ENCODE results near the gene M6PR. TPM values are rescaled to one million over a fixed set of nuclear protein-coding genes. Genes with fewer than 3 reads are reported as not detected.
A peak's percentile ranks its signal among the peaks of the same experiment; 100 is the strongest.

Gene M6PR
- total RNA-seq, 1 experiment from 2014 or later = 157 TPM

DNA sequence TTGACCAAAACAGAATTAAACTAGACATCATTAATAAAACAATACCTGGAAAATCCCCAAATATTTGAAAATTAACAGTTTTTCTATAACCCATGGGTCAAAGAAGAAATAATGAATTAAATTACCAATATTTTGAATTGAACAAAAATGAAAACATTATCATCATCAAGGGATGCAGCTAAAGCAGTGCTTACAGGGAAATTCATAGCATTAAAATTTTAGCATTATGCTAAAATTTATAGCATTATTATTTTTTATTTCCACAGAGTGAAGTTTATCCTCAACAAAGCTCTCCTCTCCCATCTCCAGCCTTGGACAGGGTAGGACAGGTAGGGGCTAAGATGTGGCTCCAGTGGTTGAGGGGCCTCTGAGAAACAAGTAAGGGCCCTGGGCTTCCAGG lies 19.3 kb upstream of the M6PR start:
- Histone ChIP-seq H3K27me3 (replicated peaks) (no peaks in the 10 kb centered on the region), H3K4me3 (no peak overlapping the region), H3K36me3 (no peaks in the 10 kb centered on the region), H3K4me1 (replicated peaks) (no peaks in the 10 kb centered on the region), H3K9me3 (replicated peaks) (0 out of 2 replicates have a peak, but pooled peaks cover 6% of the 10 kb centered on the region), H3K27ac (no peak overlapping the region)
- DNase-seq (ENCODE audit: low read depth in 1 of 2, low spot score in 2 of 2) = no peak

DNA sequence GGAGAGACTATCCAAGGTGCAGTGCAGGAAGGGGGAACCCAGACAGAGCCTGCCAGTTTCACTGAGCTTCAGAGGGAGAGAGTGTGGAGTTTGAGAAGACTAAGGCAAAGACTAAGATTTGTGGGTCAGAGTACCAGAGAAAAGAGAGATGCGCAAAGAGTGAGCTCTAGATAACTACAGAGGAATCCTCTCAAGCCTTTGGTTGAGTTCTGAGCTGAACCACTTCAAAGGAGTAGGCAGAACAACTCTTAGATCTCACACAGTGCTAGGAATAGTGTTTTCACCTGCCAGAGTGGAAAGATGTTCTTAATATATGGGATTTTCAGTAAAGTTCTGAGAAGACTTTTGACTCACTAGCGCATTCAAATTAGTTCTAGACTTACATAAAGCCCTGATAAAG lies 10.7 kb upstream of the M6PR start:
- Histone ChIP-seq H3K4me3 (no peak overlapping the region), H3K9me3 (replicated peaks) (no peaks in the 10 kb centered on the region), H3K27me3 (replicated peaks) (no peaks in the 10 kb centered on the region), H3K36me3 (no peaks in the 10 kb centered on the region), H3K4me1 (replicated peaks) (no peaks in the 10 kb centered on the region), H3K27ac (no peak overlapping the region)
- no peak for DNase-seq (ENCODE audit: low read depth in 1 of 2, low spot score in 2 of 2)

DNA sequence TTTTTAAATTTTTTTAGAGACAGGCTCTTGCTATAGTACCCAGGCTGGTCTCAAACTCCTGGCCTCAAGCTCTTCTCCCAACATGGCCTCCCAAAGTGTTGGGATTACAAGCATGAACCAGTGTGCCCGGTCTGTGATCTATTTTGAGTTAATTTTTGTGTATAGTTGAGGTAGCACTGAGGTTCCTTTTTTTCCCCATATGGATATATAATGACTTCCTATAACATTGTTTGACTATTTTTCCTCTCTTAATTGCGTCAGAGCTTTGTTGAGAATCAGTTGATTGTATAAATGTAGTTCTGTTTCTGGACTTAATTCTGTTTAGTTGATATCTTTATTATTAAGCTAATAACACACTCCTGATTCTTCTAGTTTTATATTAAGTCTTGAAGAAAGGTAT lies 8.6 kb upstream of the M6PR start:
- no peaks in the 10 kb centered on the region for H3K27me3 ChIP-seq (replicated peaks)
- no peak overlapping the region for H3K4me3 ChIP-seq
- no peaks in the 10 kb centered on the region for H3K36me3 ChIP-seq
- H3K9me3 ChIP-seq (replicated peaks) = no peaks in the 10 kb centered on the region
- no peak overlapping the region for H3K27ac ChIP-seq
- H3K4me1 ChIP-seq (replicated peaks) = no peaks in the 10 kb centered on the region
- no peak for DNase-seq (ENCODE audit: low read depth in 1 of 2, low spot score in 2 of 2)

DNA sequence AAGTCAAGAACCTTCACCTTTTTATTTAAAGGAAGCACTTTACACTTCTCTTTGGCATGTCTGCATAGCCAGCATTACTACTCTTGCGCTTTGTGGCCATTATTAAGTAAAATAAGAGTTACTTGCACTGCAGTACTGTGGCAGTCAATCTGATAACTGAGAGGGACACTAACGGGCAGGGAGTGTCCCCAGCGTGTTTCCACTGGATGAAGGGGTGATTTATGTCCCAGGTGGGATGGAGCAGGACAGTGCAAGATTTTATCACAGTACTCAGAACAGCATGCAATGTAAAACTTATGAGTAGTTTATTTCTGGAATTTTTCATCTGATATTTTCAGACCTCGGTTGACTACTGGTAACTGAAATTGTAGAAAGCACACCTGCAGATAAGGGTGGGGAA lies 8.1 kb upstream of the M6PR start:
- Histone ChIP-seq H3K9me3 (replicated peaks) (no peaks in the 10 kb centered on the region), H3K4me3 (no peak overlapping the region), H3K36me3 (no peaks in the 10 kb centered on the region), H3K27ac (no peak overlapping the region), H3K4me1 (replicated peaks) (no peaks in the 10 kb centered on the region), H3K27me3 (replicated peaks) (no peaks in the 10 kb centered on the region)
- DNase-seq (ENCODE audit: low read depth in 1 of 2, low spot score in 2 of 2) = no peak

DNA sequence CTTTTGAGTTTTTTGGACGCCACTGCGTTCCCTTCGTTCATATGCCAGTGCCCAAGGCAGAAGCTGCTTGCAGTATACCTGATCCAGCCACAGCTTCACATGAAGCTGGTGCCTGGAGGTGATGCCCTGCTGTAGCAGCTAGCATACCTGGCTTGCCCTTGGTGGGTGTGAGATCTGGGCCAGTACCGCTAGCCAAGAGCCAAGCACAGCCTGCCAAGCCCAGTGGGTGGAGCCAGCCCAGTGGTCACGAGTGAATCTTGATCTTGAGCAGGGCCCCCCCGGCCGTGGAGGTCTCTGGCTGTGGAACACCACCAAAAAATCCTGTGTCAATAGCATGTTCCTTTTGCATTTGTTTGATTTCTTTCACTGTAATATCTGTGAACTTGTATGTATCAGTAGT lies 7.3 kb upstream of the M6PR start:
- H3K27ac ChIP-seq = no peak overlapping the region
- H3K4me1 ChIP-seq (replicated peaks) = no peaks in the 10 kb centered on the region
- H3K4me3 ChIP-seq = no peak overlapping the region
- H3K9me3 ChIP-seq (replicated peaks) = no peaks in the 10 kb centered on the region
- no peaks in the 10 kb centered on the region for H3K27me3 ChIP-seq (replicated peaks)
- DNase-seq (ENCODE audit: low read depth in 1 of 2, low spot score in 2 of 2) = no peak
- H3K36me3 ChIP-seq = no peaks in the 10 kb centered on the region

DNA sequence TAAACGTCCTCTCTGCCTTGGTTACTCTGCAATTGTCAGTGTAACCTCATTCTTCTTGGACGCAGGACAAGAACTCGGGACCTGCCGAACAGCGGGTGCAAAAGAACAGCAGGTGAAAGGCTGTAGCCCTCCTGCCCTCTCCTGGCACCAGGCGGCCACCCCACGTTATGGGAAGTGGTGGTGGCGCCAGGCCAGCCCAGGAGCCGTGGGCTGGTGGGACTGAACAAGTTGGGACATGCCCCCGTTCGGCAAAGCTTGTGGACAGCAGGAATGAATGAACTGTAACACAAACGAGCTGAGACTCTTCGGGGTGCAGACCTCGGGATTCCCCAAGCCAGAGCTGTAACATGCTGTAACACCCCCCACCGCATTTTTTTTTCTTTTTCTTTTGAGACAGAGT lies 6.6 kb upstream of the M6PR start:
- H3K27me3 ChIP-seq (replicated peaks) = no peaks in the 10 kb centered on the region
- no peak overlapping the region for H3K4me3 ChIP-seq
- DNase-seq (ENCODE audit: low read depth in 1 of 2, low spot score in 2 of 2) = no peak
- no peaks in the 10 kb centered on the region for H3K4me1 ChIP-seq (replicated peaks)
- no peaks in the 10 kb centered on the region for H3K9me3 ChIP-seq (replicated peaks)
- no peak overlapping the region for H3K27ac ChIP-seq
- H3K36me3 ChIP-seq = no peaks in the 10 kb centered on the region

DNA sequence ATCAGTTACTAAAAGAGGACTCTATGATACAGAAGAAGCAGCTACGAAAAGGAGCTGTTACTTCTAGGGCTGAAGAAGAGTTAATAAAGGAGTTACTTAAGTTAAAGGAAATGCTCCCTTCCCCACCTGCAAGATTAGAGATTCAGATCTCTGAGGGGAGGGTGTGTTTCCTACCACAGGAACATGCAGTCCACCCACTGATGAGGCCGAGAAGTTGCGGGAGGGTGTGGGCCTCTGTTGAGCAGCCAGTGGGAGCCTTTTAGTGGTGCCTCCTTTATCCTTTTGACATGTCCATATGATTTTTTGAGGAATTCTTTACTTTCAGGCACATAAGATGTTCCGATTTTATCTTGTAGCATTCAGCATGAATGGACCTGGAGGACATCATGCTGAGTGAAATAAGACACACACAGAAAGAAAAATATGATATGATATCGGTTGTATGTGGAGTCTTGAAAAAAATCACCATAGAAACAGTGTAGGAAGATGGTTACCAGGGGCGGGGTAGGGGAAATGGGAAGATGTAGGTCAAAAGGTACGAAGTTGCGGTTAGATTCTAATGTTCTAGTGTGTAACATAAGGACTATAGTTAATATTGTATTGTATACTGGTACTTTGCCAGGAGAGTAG lies 4.4 kb upstream of the M6PR start:
- Histone ChIP-seq H3K4me3 (no peak overlapping the region), H3K4me1 (replicated peaks) (no peaks in the 10 kb centered on the region), H3K27me3 (replicated peaks) (no peaks in the 10 kb centered on the region), H3K36me3 (no peaks in the 10 kb centered on the region), H3K27ac (no peak overlapping the region), H3K9me3 (replicated peaks) (no peaks in the 10 kb centered on the region)
- DNase-seq (ENCODE audit: low read depth in 1 of 2, low spot score in 2 of 2) = no peak

DNA sequence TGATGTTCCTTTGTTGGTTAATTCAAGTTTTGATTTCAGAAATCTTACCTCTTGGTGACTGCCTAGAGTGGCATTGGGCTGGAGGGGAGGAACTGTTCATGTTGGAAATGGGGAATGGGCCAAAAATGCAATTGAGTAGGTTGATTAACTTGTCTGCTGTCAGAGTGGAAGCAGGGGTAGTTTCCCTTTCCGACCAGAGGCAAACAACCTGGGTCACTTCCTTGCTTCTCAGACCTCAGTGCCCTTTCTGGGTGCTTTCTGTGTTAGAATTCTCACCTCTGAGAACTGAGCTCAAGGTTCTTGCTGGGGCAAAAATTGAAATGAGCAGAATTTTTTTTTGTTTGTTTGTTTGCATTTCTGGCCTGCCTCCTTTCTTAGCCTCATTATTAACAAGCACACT lies 2.3 kb upstream of the M6PR start:
- DNase-seq (ENCODE audit: low read depth in 1 of 2, low spot score in 2 of 2) = no peak
- no peak overlapping the region for H3K27ac ChIP-seq

DNA sequence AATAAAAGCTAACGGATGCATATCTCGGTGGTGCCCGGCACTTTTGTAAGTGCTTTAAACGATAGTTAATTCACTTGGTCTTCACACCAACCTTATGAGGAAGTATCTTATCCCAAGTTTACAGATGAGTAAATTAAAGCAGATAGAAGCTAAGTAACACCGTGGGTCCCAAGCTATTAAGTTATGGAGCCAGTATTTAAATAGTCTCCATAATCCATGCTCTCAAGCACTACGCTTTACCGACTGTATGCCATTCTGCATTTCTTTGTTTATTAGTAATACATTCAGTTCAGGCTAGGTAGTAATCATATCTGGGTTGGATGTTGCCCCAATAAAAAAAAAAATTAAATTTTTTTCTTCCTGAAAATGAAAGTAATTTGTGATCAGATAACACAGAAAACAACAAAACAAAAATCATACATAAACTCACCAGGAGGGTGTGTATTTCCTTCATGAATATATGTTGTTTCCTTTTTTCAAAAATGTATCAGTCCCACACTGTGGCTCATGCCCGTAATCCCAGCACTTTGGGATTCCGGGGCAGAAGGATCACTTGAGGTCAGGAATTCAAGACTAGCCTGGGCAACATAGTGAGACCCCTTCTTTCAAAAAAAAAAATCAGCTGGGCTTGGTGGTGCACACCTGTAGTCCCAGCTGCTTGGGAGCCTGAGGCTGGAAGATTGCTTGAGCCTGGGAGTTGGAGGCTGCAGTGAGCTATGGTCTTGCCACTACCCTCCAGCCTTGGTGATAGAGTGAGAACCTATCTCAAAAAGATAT lies 1.4 kb upstream of the M6PR start:
- H3K9me3 ChIP-seq (replicated peaks) = no peaks in the 10 kb centered on the region
- peaks cover 8% of the 10 kb centered on the region for H3K4me1 ChIP-seq (replicated peaks)
- peak overlapping the region; percentile 64 for H3K4me3 ChIP-seq
- peaks cover 6% of the 10 kb centered on the region; the same call in 1 of the 2 replicates for H3K36me3 ChIP-seq
- no peaks in the 10 kb centered on the region for H3K27me3 ChIP-seq (replicated peaks)
- no peak overlapping the region for H3K27ac ChIP-seq
- no peak for DNase-seq (ENCODE audit: low read depth in 1 of 2, low spot score in 2 of 2)

More for the DNA sequence above, 2.3 kb upstream of the M6PR start:
- H3K4me1 ChIP-seq (replicated peaks) = peaks cover 8% of the 10 kb centered on the region
- H3K36me3 ChIP-seq = no peaks in the 10 kb centered on the region
- H3K4me3 ChIP-seq = no peak overlapping the region
- H3K9me3 ChIP-seq (replicated peaks) = no peaks in the 10 kb centered on the region
- H3K27me3 ChIP-seq (replicated peaks) = no peaks in the 10 kb centered on the region

DNA sequence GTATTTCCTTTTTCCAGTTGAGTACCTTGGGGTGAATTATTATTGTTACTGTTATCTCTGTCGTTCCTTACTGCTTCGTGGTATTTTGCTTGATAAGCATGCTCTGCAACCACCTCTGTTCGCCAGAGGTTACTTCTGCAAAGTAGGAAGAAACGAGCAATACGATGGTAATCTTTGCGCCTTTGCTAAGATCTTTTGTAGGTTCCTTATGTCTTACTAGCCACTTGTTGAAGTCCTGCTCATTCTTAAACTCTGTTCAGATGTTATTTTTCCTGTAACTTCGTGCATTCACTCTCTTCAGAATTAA lies 729 bp upstream of the M6PR start:
- no peaks in the 10 kb centered on the region for H3K27me3 ChIP-seq (replicated peaks)
- H3K36me3 ChIP-seq = peaks cover 13% of the 10 kb centered on the region
- peak overlapping the region; percentile 64 for H3K4me3 ChIP-seq
- DNase-seq (ENCODE audit: low read depth in 1 of 2, low spot score in 2 of 2) = no peak
- no peaks in the 10 kb centered on the region for H3K9me3 ChIP-seq (replicated peaks)
- peak overlapping the region; percentile 81 for H3K27ac ChIP-seq
- peaks cover 8% of the 10 kb centered on the region for H3K4me1 ChIP-seq (replicated peaks)

DNA sequence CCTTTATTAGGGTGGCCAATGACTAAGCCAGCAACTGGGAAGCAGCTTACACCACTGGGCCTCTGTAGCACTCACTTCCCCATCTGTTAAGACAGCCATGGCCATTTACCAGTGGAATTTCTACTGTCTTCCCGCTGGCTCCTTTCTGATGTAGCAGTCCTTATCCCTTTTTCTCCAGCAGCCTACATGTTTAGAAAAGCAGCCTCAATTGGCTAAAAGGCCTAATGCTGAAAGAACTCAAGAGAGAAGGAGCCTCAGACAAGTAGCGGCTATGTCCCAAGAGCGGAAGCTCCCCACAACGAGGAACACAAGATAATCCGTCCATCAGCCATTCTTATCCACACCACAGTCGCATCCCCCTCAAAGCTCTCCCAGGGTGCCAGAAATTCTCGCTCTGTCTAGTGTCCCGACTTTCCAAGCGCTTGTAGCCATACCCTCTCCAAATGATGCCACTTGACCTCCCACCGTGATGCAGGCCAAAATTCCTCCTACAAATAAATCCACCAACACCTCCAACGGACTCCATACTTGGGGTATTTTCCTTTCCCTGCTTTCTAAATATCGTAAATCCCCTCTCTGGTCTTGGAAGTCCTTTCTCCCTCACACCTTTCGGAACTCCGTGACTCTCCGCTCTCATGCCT lies 624 bp downstream of the M6PR start:
- Histone ChIP-seq H3K27ac (peak overlapping the region; percentile 81), H3K27me3 (replicated peaks) (no peaks in the 10 kb centered on the region), H3K9me3 (replicated peaks) (no peaks in the 10 kb centered on the region), H3K36me3 (peaks cover 26% of the 10 kb centered on the region), H3K4me1 (replicated peaks) (peaks cover 8% of the 10 kb centered on the region), H3K4me3 (peak overlapping the region; percentile 64)
- no peak for DNase-seq (ENCODE audit: low read depth in 1 of 2, low spot score in 2 of 2)

DNA sequence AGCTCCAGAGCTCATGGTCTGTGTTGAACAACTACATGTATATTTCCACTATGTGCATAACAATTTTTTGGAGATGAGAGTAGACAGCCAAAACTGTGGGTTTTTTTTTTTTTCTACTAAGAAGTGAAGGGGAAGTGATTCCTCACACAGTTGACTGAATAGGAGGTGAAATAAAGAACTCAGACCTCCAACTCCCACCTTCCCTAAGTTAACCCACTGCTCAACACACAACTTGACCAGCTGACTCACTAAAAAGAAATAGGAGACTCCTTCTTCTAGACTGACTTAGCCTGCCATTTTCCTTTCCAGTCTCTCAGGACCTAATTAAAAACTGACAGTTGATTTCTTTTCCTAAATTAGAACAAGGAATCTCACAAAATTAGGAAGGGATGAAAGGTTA lies 1.7 kb downstream of the M6PR start:
- peaks cover 36% of the 10 kb centered on the region for H3K36me3 ChIP-seq
- no peaks in the 10 kb centered on the region for H3K27me3 ChIP-seq (replicated peaks)
- peak overlapping the region; percentile 64; the same call in 1 of the 2 replicates for H3K4me3 ChIP-seq
- no peak for DNase-seq (ENCODE audit: low read depth in 1 of 2, low spot score in 2 of 2)
- H3K9me3 ChIP-seq (replicated peaks) = no peaks in the 10 kb centered on the region
- H3K4me1 ChIP-seq (replicated peaks) = peaks cover 8% of the 10 kb centered on the region
- no peak overlapping the region for H3K27ac ChIP-seq

DNA sequence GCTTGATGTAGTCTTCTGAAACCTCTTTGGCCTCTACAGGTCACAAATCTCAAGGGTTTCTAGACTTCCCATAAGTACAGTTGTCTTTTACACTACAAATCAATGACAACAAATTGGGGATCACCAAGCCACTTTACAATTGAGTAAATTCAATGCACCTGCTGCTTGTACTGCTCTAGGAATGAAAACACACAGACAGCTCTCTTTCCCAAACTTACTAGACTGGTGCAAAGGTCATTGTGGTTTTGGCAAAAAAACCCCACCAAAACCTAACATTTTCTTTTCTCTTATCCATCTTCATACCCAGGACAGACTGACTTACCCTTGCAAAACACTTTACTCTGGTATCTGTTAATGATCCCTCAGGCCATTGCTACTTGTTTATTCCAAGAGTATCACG lies 2.7 kb downstream of the M6PR start:
- Histone ChIP-seq H3K4me3 (no peak overlapping the region), H3K27me3 (replicated peaks) (no peaks in the 10 kb centered on the region), H3K4me1 (replicated peaks) (peaks cover 8% of the 10 kb centered on the region), H3K9me3 (replicated peaks) (no peaks in the 10 kb centered on the region), H3K36me3 (peaks cover 45% of the 10 kb centered on the region), H3K27ac (no peak overlapping the region)
- DNase-seq (ENCODE audit: low read depth in 1 of 2, low spot score in 2 of 2) = no peak

DNA sequence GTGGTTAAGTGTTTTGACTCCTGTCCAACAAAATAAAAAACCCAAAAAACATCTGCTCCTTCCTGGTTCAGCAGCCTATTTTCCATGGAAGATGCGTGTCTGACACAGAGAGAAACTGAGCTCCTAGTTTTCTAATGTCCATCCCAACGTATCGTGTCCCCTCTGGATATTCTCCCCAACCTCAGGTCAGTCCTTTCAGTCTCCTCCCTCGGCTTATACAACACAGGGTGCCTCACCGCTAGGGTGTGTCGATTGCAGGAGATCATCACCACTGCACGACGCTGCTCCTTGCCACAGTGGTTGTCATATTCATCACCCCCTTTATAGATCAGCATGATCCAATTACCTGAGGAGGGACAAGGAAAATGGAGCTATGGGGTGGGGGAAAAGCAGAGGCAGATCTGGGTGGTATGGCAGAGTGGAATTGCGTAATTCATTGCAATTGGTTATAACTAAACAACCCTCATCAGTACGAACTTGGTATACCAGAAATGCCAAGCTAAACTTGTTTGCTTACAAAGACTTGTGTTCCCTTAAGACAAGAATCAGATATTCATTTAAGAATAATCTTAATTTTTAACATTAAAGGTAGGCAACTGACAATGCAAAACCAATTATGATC lies 5.8 kb downstream of the M6PR start:
- Histone ChIP-seq H3K27ac (no peak overlapping the region), H3K4me1 (replicated peaks) (peaks cover 8% of the 10 kb centered on the region), H3K4me3 (no peak overlapping the region), H3K36me3 (peaks cover 55% of the 10 kb centered on the region), H3K9me3 (replicated peaks) (no peaks in the 10 kb centered on the region), H3K27me3 (replicated peaks) (no peaks in the 10 kb centered on the region)
- no peak for DNase-seq (ENCODE audit: low read depth in 1 of 2, low spot score in 2 of 2)

All from SJSA1 (cell line).